ENCODE data around the gene BCL7C.

The BCL7C gene

GRCh38 chr16:30912794-30913412, 19.0 kb upstream of the BCL7C start:
- TF ChIP-seq, protein P1, sequence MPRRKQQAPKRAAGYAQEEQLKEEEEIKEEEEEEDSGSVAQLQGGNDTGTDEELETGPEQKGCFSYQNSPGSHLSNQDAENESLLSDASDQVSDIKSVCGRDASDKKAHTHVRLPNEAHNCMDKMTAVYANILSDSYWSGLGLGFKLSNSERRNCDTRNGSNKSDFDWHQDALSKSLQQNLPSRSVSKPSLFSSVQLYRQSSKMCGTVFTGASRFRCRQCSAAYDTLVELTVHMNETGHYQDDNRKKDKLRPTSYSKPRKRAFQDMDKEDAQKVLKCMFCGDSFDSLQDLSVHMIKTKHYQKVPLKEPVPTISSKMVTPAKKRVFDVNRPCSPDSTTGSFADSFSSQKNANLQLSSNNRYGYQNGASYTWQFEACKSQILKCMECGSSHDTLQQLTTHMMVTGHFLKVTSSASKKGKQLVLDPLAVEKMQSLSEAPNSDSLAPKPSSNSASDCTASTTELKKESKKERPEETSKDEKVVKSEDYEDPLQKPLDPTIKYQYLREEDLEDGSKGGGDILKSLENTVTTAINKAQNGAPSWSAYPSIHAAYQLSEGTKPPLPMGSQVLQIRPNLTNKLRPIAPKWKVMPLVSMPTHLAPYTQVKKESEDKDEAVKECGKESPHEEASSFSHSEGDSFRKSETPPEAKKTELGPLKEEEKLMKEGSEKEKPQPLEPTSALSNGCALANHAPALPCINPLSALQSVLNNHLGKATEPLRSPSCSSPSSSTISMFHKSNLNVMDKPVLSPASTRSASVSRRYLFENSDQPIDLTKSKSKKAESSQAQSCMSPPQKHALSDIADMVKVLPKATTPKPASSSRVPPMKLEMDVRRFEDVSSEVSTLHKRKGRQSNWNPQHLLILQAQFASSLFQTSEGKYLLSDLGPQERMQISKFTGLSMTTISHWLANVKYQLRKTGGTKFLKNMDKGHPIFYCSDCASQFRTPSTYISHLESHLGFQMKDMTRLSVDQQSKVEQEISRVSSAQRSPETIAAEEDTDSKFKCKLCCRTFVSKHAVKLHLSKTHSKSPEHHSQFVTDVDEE (CRISPR knock-in tag; IDR thresholded peaks at IDR 0.05) = no peak
- TF ChIP-seq ZFP3 (CRISPR knock-in tag; IDR thresholded peaks at IDR 0.05) (no peak), CSRNP3 (CRISPR knock-in tag; IDR thresholded peaks at IDR 0.05) (no peak), PATZ1 (CRISPR knock-in tag; IDR thresholded peaks at IDR 0.05; ENCODE audit: borderline replicate concordance) (no peak), RARB (CRISPR knock-in tag; IDR thresholded peaks at IDR 0.05) (no peak), ZNF70 (CRISPR knock-in tag; IDR thresholded peaks at IDR 0.05) (no peak), CSDC2 (CRISPR knock-in tag; IDR thresholded peaks at IDR 0.05) (no peak), PPARA (CRISPR knock-in tag; IDR thresholded peaks at IDR 0.05; ENCODE audit: borderline replicate concordance) (no peak), ZC3H10 (CRISPR knock-in tag; IDR thresholded peaks at IDR 0.05) (no peak), TOX (CRISPR knock-in tag; IDR thresholded peaks at IDR 0.05; ENCODE audit: borderline replicate concordance) (no peak)
- ATAC-seq = no peak

GRCh38 chr16:30910427-30911029, 16.7 kb upstream of the BCL7C start:
- TF ChIP-seq ZFP30 (CRISPR knock-in tag; IDR thresholded peaks at IDR 0.05) = no peak
- no peak for TF ChIP-seq PPARA (CRISPR knock-in tag; IDR thresholded peaks at IDR 0.05; ENCODE audit: borderline replicate concordance)
- no peak for TF ChIP-seq ISL1 (CRISPR knock-in tag; IDR thresholded peaks at IDR 0.05)
- no peak for TF ChIP-seq GLIS3 (CRISPR knock-in tag; IDR thresholded peaks at IDR 0.05)
- TF ChIP-seq POU6F1 (CRISPR knock-in tag; IDR thresholded peaks at IDR 0.05; ENCODE audit: borderline replicate concordance, low read depth) = no peak
- no peak for TF ChIP-seq TOX (CRISPR knock-in tag; IDR thresholded peaks at IDR 0.05; ENCODE audit: borderline replicate concordance)
- TF ChIP-seq CSRNP3 (CRISPR knock-in tag; IDR thresholded peaks at IDR 0.05) = no peak
- no peak for TF ChIP-seq ZNF565 (CRISPR knock-in tag; conservative IDR thresholded peaks at IDR 0.05; ENCODE audit: low read depth)
- no peak for TF ChIP-seq ZC3H10 (CRISPR knock-in tag; IDR thresholded peaks at IDR 0.05)
- no peak for TF ChIP-seq CREB5 (CRISPR knock-in tag; IDR thresholded peaks at IDR 0.05; ENCODE audit: low read depth)
- TF ChIP-seq ZNF8 (CRISPR knock-in tag; IDR thresholded peaks at IDR 0.05) = no peak
- no peak for TF ChIP-seq ESRRG (CRISPR knock-in tag; IDR thresholded peaks at IDR 0.05)
- TF ChIP-seq ZNF70 (CRISPR knock-in tag; IDR thresholded peaks at IDR 0.05) = no peak
- ATAC-seq = no peak

GRCh38 chr16:30907064-30907463, 13.2 kb upstream of the BCL7C start:
- ATAC-seq = no peak
- no peak for TF ChIP-seq ZFP30 (CRISPR knock-in tag; IDR thresholded peaks at IDR 0.05)
- TF ChIP-seq, protein P1 (CRISPR knock-in tag; IDR thresholded peaks at IDR 0.05) = no peak
- TF ChIP-seq OSR1 (CRISPR knock-in tag; IDR thresholded peaks at IDR 0.05) = no peak
- no peak for TF ChIP-seq ISL1 (CRISPR knock-in tag; IDR thresholded peaks at IDR 0.05)
- TF ChIP-seq PPARA (CRISPR knock-in tag; IDR thresholded peaks at IDR 0.05; ENCODE audit: borderline replicate concordance) = no peak
- TF ChIP-seq POU6F1 (CRISPR knock-in tag; IDR thresholded peaks at IDR 0.05; ENCODE audit: borderline replicate concordance, low read depth) = no peak
- no peak for TF ChIP-seq GLIS3 (CRISPR knock-in tag; IDR thresholded peaks at IDR 0.05)
- TF ChIP-seq ZC3H10 (CRISPR knock-in tag; IDR thresholded peaks at IDR 0.05) = no peak
- TF ChIP-seq TCF4 (CRISPR knock-in tag; IDR thresholded peaks at IDR 0.05; ENCODE audit: borderline replicate concordance) = no peak
